ENCODE results near the gene CELSR1.

The CELSR1 gene

DNA sequence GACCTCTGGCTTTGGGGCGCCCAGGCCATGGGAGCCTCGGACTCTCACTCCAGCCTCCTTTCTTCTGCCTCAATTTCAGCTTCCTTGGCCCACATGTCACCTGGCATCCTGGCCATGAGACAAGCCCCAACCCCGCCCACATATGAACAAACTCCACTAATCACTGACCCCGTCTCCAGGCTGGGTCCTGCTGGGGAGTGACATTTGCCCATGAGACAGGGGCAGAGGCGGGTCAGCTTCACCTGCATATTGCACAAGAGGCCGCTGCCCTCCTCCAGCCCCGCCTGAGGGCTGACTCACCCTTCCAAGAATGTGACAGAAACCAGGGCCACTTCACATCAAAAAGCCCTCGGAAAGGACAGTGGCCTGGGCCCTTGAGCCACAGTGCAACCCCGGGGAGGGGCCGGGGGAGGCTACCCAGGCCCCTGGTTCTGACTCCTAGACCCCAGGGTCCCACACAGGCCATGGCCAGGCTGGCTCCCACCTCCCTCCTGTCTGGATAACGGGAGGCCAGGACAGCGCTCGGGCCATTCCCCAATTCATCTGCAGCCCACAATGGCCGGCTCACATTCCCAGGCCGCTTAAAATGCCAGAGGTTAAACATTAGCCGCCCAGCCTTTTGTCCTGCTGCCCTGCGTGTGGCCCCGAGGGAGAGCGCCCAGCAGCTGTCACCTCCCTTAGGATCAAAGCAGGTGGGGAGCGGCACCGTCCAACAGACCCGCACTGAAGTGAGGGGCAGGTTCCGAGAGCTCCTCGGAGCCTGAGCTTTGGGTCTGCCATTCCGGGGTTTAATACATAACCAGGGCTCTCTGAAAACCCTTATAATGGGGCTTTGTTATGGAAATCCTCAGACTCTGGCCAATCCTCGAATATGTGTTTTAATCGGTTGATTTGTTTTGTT lies 159.6 kb downstream of the CELSR1 start:
- H3K4me3 ChIP-seq (ENCODE audit: low read length in 2 of 2) = no peak overlapping the region
- no peak overlapping the region for H3K27ac ChIP-seq (ENCODE audit: low read length)
- H3K27me3 ChIP-seq (ENCODE audit: control insufficient read depth in 1 of 2, insufficient read depth in 2 of 2, low read length in 2 of 2) = peaks cover 2 to 5% of the 10 kb centered on the region in 2 donors
- H3K9ac ChIP-seq (ENCODE audit: low read length in 2 of 2) = no peak overlapping the region
- H3K4me1 ChIP-seq (ENCODE audit: control insufficient read depth, insufficient read depth, low read length) = peaks cover 2% of the 10 kb centered on the region
- H3K36me3 ChIP-seq (ENCODE audit: control insufficient read depth in 2 of 2, insufficient read depth in 2 of 2, low read length in 2 of 2) = no peaks in the 10 kb centered on the region
- H3K9me3 ChIP-seq (ENCODE audit: control insufficient read depth in 2 of 2, low read length in 2 of 2) = peaks cover 2 to 5% of the 10 kb centered on the region in 2 donors

GRCh38 chr22:46376908-46377524 lies 160.4 kb downstream of the CELSR1 start:
- Histone ChIP-seq H3K9ac (ENCODE audit: low read length in 2 of 2) (no peak overlapping the region), H3K27ac (ENCODE audit: low read length) (no peak overlapping the region), H3K9me3 (ENCODE audit: control insufficient read depth in 2 of 2, low read length in 2 of 2) (peaks cover 2 to 5% of the 10 kb centered on the region in 2 donors), H3K4me3 (ENCODE audit: low read length in 2 of 2) (no peak overlapping the region), H3K4me1 (ENCODE audit: control insufficient read depth, insufficient read depth, low read length) (peaks cover 2% of the 10 kb centered on the region), H3K27me3 (ENCODE audit: control insufficient read depth in 1 of 2, insufficient read depth in 2 of 2, low read length in 2 of 2) (peaks cover 2 to 8% of the 10 kb centered on the region in 2 donors), H3K36me3 (ENCODE audit: control insufficient read depth in 2 of 2, insufficient read depth in 2 of 2, low read length in 2 of 2) (no peaks in the 10 kb centered on the region)

DNA sequence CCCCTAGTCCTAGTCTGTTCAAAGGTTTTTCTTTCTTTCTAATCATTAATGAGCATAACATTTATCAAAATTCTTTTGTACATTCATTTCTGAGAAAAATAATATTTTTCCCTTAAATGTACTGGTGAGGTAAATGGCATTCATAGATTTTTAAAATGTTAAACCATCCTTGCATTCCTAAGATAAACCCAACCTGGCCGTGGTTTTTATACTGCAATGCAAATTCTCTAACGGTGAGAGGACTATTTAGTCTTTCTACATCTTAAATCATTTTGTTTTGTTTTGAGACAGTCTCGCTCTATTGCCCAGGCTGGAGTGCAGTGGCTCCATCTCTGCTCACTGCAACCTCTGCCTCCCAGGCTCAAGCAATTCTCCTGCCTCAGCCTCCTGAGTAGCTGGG lies 161.3 kb downstream of the CELSR1 start:
- peaks cover 2 to 8% of the 10 kb centered on the region in 2 donors for H3K27me3 ChIP-seq (ENCODE audit: control insufficient read depth in 1 of 2, insufficient read depth in 2 of 2, low read length in 2 of 2)
- H3K9ac ChIP-seq (ENCODE audit: low read length in 2 of 2) = no peak overlapping the region
- no peak overlapping the region for H3K4me3 ChIP-seq (ENCODE audit: low read length in 2 of 2)
- H3K4me1 ChIP-seq (ENCODE audit: control insufficient read depth, insufficient read depth, low read length) = peaks cover 2% of the 10 kb centered on the region
- H3K36me3 ChIP-seq (ENCODE audit: control insufficient read depth in 2 of 2, insufficient read depth in 2 of 2, low read length in 2 of 2) = no peaks in the 10 kb centered on the region
- no peak overlapping the region for H3K27ac ChIP-seq (ENCODE audit: low read length)
- H3K9me3 ChIP-seq (ENCODE audit: control insufficient read depth in 2 of 2, low read length in 2 of 2) = peaks cover 2 to 5% of the 10 kb centered on the region in 2 donors

- Histone ChIP-seq H3K9me3 (ENCODE audit: control insufficient read depth in 2 of 2, low read length in 2 of 2) (peaks cover 2 to 5% of the 10 kb centered on the region in 2 donors), H3K4me3 (ENCODE audit: low read length in 2 of 2) (no peak overlapping the region), H3K27me3 (ENCODE audit: control insufficient read depth in 1 of 2, insufficient read depth in 2 of 2, low read length in 2 of 2) (peaks cover 2 to 8% of the 10 kb centered on the region in 2 donors), H3K27ac (ENCODE audit: low read length) (no peak overlapping the region), H3K4me1 (ENCODE audit: control insufficient read depth, insufficient read depth, low read length) (peaks cover 2% of the 10 kb centered on the region), H3K9ac (ENCODE audit: low read length in 2 of 2) (no peak overlapping the region), H3K36me3 (ENCODE audit: control insufficient read depth in 2 of 2, insufficient read depth in 2 of 2, low read length in 2 of 2) (no peaks in the 10 kb centered on the region)
Observed at GRCh38 chr22:46374663-46375474, 162.6 kb downstream of the CELSR1 start.

DNA sequence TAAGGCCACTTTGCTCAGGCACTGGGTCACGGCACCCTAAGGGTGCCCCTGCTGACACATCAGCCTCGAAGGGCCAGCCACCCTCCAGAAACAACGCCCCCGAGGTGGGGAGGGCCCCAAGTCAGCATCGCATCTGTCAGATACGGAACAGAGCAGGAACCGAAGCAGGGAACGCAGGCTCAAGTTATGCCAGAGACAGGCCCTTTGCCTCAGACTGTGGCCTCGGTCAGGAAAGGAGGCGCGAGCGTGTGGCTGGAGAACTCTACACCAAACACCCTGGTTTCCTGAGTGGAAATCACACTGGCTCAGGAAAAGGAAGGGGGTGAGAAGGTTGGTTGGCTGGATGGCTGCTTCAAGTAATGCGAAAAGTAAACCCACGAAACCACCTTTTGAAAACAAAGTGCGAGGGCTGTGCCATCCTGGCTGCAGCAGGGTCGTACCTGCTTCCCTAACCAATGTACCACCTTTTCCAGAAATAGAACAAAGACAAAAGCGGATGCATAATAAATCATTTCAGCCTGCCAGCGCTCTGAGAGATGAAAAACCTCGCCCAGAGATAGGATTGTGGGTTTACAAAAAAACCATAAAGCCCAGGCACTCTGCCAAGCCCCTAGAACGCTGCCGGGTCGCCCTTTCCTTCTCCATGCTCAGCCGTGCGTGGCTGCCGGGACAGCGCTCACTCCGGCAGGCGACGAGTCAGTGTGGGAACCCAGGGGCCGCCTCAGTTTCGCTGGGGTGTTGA lies 163.3 kb downstream of the CELSR1 start:
- no peak overlapping the region for H3K27ac ChIP-seq (ENCODE audit: low read length)
- no peak overlapping the region for H3K4me3 ChIP-seq (ENCODE audit: low read length in 2 of 2)
- peaks cover 2 to 8% of the 10 kb centered on the region in 2 donors for H3K27me3 ChIP-seq (ENCODE audit: control insufficient read depth in 1 of 2, insufficient read depth in 2 of 2, low read length in 2 of 2)
- peaks cover 2 to 5% of the 10 kb centered on the region in 2 donors for H3K9me3 ChIP-seq (ENCODE audit: control insufficient read depth in 2 of 2, low read length in 2 of 2)
- H3K9ac ChIP-seq (ENCODE audit: low read length in 2 of 2) = no peak overlapping the region
- H3K36me3 ChIP-seq (ENCODE audit: control insufficient read depth in 2 of 2, insufficient read depth in 2 of 2, low read length in 2 of 2) = no peaks in the 10 kb centered on the region
- peaks cover 2% of the 10 kb centered on the region for H3K4me1 ChIP-seq (ENCODE audit: control insufficient read depth, insufficient read depth, low read length)

DNA sequence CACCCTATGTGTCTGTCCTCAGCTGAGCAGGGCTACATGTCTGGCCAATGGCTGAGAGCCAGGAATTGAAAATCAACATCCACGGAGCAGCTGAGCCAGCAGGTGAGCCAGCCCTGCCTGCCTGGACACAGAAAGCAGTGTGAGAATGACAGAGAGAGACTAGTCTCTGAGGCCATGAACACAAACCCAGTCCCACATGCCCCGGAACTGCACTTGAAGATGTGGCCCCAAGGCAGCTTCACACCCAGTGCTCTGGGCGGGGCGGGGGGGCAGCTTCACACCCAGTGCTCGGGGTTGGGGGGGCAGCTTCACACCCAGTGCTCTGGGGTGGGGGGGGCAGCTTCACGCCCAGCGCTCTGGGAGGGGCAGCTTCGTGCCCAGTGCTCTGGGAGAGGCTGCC lies 164.3 kb downstream of the CELSR1 start:
- H3K9me3 ChIP-seq (ENCODE audit: control insufficient read depth in 2 of 2, low read length in 2 of 2) = peaks cover 2 to 5% of the 10 kb centered on the region in 2 donors
- peaks cover 2 to 6% of the 10 kb centered on the region in 2 donors for H3K27me3 ChIP-seq (ENCODE audit: control insufficient read depth in 1 of 2, insufficient read depth in 2 of 2, low read length in 2 of 2)
- H3K4me3 ChIP-seq (ENCODE audit: low read length in 2 of 2) = no peak overlapping the region
- no peaks in the 10 kb centered on the region for H3K36me3 ChIP-seq (ENCODE audit: control insufficient read depth in 2 of 2, insufficient read depth in 2 of 2, low read length in 2 of 2)
- H3K9ac ChIP-seq (ENCODE audit: low read length in 2 of 2) = no peak overlapping the region
- no peak overlapping the region for H3K27ac ChIP-seq (ENCODE audit: low read length)
- H3K4me1 ChIP-seq (ENCODE audit: control insufficient read depth, insufficient read depth, low read length) = no peaks in the 10 kb centered on the region

DNA sequence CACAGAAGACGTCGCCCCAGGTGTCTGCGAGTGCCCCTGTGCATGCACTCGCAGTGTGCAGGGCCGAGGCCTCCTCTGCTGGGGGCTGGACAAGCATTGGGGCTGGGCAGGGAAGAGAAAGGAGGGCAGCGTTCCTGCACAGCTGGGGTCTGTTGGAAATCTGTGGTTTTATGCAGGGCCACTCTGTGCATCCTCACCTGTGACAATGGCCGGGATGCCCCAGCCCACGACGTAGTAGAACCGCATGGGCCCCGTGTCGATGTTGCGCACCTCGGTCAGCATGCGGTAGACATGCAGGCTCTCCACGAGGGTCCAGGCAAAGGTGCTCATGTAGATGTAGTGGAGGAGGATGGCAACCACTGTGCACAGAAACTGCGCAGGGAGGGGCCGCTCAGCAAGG lies 164.7 kb downstream of the CELSR1 start:
- Histone ChIP-seq H3K27ac (ENCODE audit: low read length) (no peak overlapping the region), H3K4me3 (ENCODE audit: low read length in 2 of 2) (no peak overlapping the region), H3K9ac (ENCODE audit: low read length in 2 of 2) (no peak overlapping the region), H3K36me3 (ENCODE audit: control insufficient read depth in 2 of 2, insufficient read depth in 2 of 2, low read length in 2 of 2) (no peaks in the 10 kb centered on the region), H3K4me1 (ENCODE audit: control insufficient read depth, insufficient read depth, low read length) (no peaks in the 10 kb centered on the region), H3K27me3 (ENCODE audit: control insufficient read depth in 1 of 2, insufficient read depth in 2 of 2, low read length in 2 of 2) (peaks cover 2 to 6% of the 10 kb centered on the region in 2 donors), H3K9me3 (ENCODE audit: control insufficient read depth in 2 of 2, low read length in 2 of 2) (peaks cover 2 to 5% of the 10 kb centered on the region in 2 donors)

- no peak overlapping the region for H3K4me3 ChIP-seq (ENCODE audit: low read length in 2 of 2)
- no peak overlapping the region for H3K9ac ChIP-seq (ENCODE audit: low read length in 2 of 2)
- no peaks in the 10 kb centered on the region for H3K4me1 ChIP-seq (ENCODE audit: control insufficient read depth, insufficient read depth, low read length)
- peaks cover 8 to 11% of the 10 kb centered on the region in 2 donors for H3K27me3 ChIP-seq (ENCODE audit: control insufficient read depth in 1 of 2, insufficient read depth in 2 of 2, low read length in 2 of 2)
- H3K9me3 ChIP-seq (ENCODE audit: control insufficient read depth in 2 of 2, low read length in 2 of 2) = peaks cover 2 to 5% of the 10 kb centered on the region in 2 donors
- no peaks in the 10 kb centered on the region for H3K36me3 ChIP-seq (ENCODE audit: control insufficient read depth in 2 of 2, insufficient read depth in 2 of 2, low read length in 2 of 2)
- no peak overlapping the region for H3K27ac ChIP-seq (ENCODE audit: low read length)
Observed at GRCh38 chr22:46371623-46372226, 165.7 kb downstream of the CELSR1 start.

DNA sequence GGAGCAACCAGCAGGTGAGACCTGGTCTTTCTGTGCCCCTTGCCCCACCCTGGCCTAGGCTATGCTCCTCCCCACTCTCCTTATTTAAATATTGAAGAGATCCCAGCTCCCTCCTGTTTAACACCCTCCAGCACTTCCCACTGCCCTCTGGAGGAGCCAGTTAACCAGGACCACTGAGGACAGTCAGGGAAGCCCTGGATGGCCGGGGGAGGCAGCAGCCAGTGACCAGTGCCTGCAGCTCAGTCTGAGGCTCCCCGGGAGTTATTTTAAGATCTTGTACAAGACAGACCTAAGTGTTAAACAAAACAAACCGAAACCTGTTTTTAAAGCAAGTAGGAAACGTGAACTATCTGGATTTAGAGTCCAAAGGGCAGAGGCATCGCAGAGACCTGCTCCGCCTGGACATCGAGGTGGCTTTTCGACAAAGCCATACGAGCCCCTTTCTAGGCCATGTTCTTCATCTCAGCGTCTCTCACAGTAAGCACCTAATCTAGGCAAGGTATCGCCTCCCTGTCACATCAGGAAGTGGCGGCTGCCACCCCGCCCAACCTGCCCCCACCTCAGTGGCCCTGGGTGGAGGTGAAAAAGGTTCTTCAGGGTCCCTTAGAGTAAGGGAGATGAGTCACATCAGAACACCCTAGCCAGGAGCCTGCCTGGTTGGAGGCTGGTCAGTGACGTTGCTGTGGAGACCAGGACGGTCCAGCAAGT lies 166.7 kb downstream of the CELSR1 start:
- no peak overlapping the region for H3K4me3 ChIP-seq (ENCODE audit: low read length in 2 of 2)
- no peaks in the 10 kb centered on the region for H3K4me1 ChIP-seq (ENCODE audit: control insufficient read depth, insufficient read depth, low read length)
- H3K27me3 ChIP-seq (ENCODE audit: control insufficient read depth in 1 of 2, insufficient read depth in 2 of 2, low read length in 2 of 2) = peaks cover 11% of the 10 kb centered on the region in 2 donors
- H3K9ac ChIP-seq (ENCODE audit: low read length in 2 of 2) = no peak overlapping the region
- no peaks in the 10 kb centered on the region for H3K36me3 ChIP-seq (ENCODE audit: control insufficient read depth in 2 of 2, insufficient read depth in 2 of 2, low read length in 2 of 2)
- peaks cover 1 to 2% of the 10 kb centered on the region in 2 donors for H3K9me3 ChIP-seq (ENCODE audit: control insufficient read depth in 2 of 2, low read length in 2 of 2)
- no peak overlapping the region for H3K27ac ChIP-seq (ENCODE audit: low read length)
